Smooth muscle cell (in vitro differentiated cells): ENCODE measurements around the gene KRT7. TPM values are rescaled to one million over a fixed set of nuclear protein-coding genes. Genes with fewer than 3 reads are reported as not detected.

Experiments used
- DNase-seq: peaks from one replicate; lab custom pipeline; 2025; ENCODE audit not compliant: unreplicated experiment; lab: John Stamatoyannopoulos, UW
- H2AFZ ChIP-seq: fragments of 200-600 bp; sonication (generic); 2 replicates; pipeline ENCODE4 v1.6.0; 2016; ENCODE audit warnings: antibody characterized with exemption, low read depth, mild to moderate bottlenecking
- H3F3A ChIP-seq: fragments of 200-600 bp; sonication (generic); 2 replicates; pipeline ENCODE4 v1.6.0; 2017; ENCODE audit warnings: antibody characterized with exemption, low read depth
- H3K27ac ChIP-seq: fragments of 200-600 bp; sonication (generic); 2 replicates; pipeline ENCODE4 v1.5.1; 2016; ENCODE audit warnings: low read depth, mild to moderate bottlenecking
- H3K27me3 ChIP-seq: fragments of 200-600 bp; sonication (generic); 2 replicates; pipeline ENCODE4 v1.6.1; 2016; ENCODE audit warnings: low read depth, mild to moderate bottlenecking
- H3K36me3 ChIP-seq: fragments of 200-600 bp; sonication (generic); 2 replicates; pipeline ENCODE4 v1.5.1; 2016; ENCODE audit warnings: low read depth
- H3K4me1 ChIP-seq: fragments of 200-600 bp; sonication (generic); 2 replicates; pipeline ENCODE4 v1.5.1; 2016; ENCODE audit warnings: low read depth
- H3K4me2 ChIP-seq: fragments of 200-600 bp; sonication (generic); 2 replicates; pipeline ENCODE4 v1.6.0; 2016; ENCODE audit warnings: mild to moderate bottlenecking
- H3K4me3 ChIP-seq: fragments of 200-600 bp; sonication (generic); 2 replicates; pipeline ENCODE4 v1.5.1; 2016; ENCODE audit warnings: mild to moderate bottlenecking
- H3K79me2 ChIP-seq: fragments of 200-600 bp; sonication (generic); 2 replicates; pipeline ENCODE4 v1.6.0; 2016; ENCODE audit warnings: low read depth, mild to moderate bottlenecking
- H3K9ac ChIP-seq: fragments of 200-600 bp; sonication (generic); 2 replicates; pipeline ENCODE4 v1.6.0; 2016; ENCODE audit warnings: low read depth
- H3K9me3 ChIP-seq: fragments of 200-600 bp; sonication (generic); replicated peaks from 2 replicates; pipeline ENCODE4 v1.5.1; 2016; ENCODE audit warnings: low read depth
- H4K20me1 ChIP-seq: fragments of 200-600 bp; sonication (generic); 2 replicates; pipeline ENCODE4 v1.6.0; 2016; ENCODE audit warnings: low read depth
- CTCF ChIP-seq: fragments of 200-600 bp; sonication (generic); IDR thresholded peaks from 2 replicates; pipeline ENCODE4 v1.5.1; 2017; ENCODE audit warnings: borderline replicate concordance, mild to moderate bottlenecking, antibody characterized with exemption; ENCODE audit not compliant: insufficient read depth, poor library complexity, severe bottlenecking
- WGBS: methylation state at CpG from one replicate; pipeline ENCODE4 v1.1.7; 2016; ENCODE audit warnings: low lambda C conversion rate; 5-methylcytosine and 5-hydroxymethylcytosine counted together
- polyA plus RNA-seq: library from polyadenylated mRNA; unstranded; fragments of >200 nt; fragmentation: Nextera tagmentation; extraction: Ambion mirVana; gene quantifications from 2 replicates; pipeline ENCODE4 v1.2.1, GENCODE V29; 2016
- total RNA-seq: library from RNA; depleted of rRNA; stranded (reverse); fragments of >200 nt; gene quantifications from 2 replicates; pipeline ENCODE4 v1.2.3, GENCODE V29; 2014

The KRT7 gene
- total and polyA plus RNA-seq, 2 experiments from 2014 or later = 190 to 214 TPM

GRCh38 chr12:52224151-52224550 is 8.9 kb upstream of the KRT7 start:
- H3K27me3 ChIP-seq = peaks cover 18% of the 10 kb centered on the region
- no peak overlapping the region for H3K9ac ChIP-seq

GRCh38 chr12:52225752-52226151 is 7.3 kb upstream of the KRT7 start:
- Histone ChIP-seq H4K20me1 (no peaks in the 10 kb centered on the region), H2AFZ (no peak overlapping the region), H3K4me1 (peaks cover 4% of the 10 kb centered on the region), H3K9me3 (no peaks in the 10 kb centered on the region), H3K36me3 (no peaks in the 10 kb centered on the region), H3K79me2 (no peaks in the 10 kb centered on the region), H3F3A (no peaks in the 10 kb centered on the region), H3K4me3 (no peak overlapping the region), H3K27ac (no peak overlapping the region), H3K27me3 (peaks cover 5% of the 10 kb centered on the region), H3K4me2 (no peak overlapping the region), H3K9ac (no peak overlapping the region)
- no peak for DNase-seq
- no peak for TF ChIP-seq CTCF
- WGBS = 92% methylated on average over 4 of the region's 4 CpGs

More at GRCh38 chr12:52224151-52224550, 8.9 kb upstream of the KRT7 start:
- 65% methylated on average over 3 of the region's 3 CpGs for WGBS
- no peaks in the 10 kb centered on the region for H4K20me1 ChIP-seq
- DNase-seq = no peak
- no peaks in the 10 kb centered on the region for H3K4me1 ChIP-seq
- H3K27ac ChIP-seq = no peak overlapping the region
- H2AFZ ChIP-seq = no peak overlapping the region
- no peaks in the 10 kb centered on the region for H3K36me3 ChIP-seq
- TF ChIP-seq CTCF = no peak
- no peak overlapping the region for H3K4me3 ChIP-seq
- no peaks in the 10 kb centered on the region for H3K79me2 ChIP-seq
- H3F3A ChIP-seq = no peaks in the 10 kb centered on the region
- H3K4me2 ChIP-seq = no peak overlapping the region
- no peaks in the 10 kb centered on the region for H3K9me3 ChIP-seq

- no peak for TF ChIP-seq CTCF
- no peak overlapping the region for H3K9ac ChIP-seq
- peaks cover 8% of the 10 kb centered on the region for H3K27me3 ChIP-seq
- no peak overlapping the region for H3K27ac ChIP-seq
- no peaks in the 10 kb centered on the region for H3K36me3 ChIP-seq
- H3K9me3 ChIP-seq = no peaks in the 10 kb centered on the region
- WGBS = 90% methylated on average over 4 of the region's 4 CpGs
- no peak overlapping the region for H3K4me2 ChIP-seq
- no peak overlapping the region for H3K4me3 ChIP-seq
- H3F3A ChIP-seq = no peaks in the 10 kb centered on the region
- DNase-seq = no peak
- no peaks in the 10 kb centered on the region for H3K79me2 ChIP-seq
- H4K20me1 ChIP-seq = no peaks in the 10 kb centered on the region
- H2AFZ ChIP-seq = no peak overlapping the region
- peaks cover 10% of the 10 kb centered on the region for H3K4me1 ChIP-seq
Observed at GRCh38 chr12:52226446-52226845, 6.6 kb upstream of the KRT7 start.

GRCh38 chr12:52227606-52228166 is 5.4 kb upstream of the KRT7 start:
- H3K27me3 ChIP-seq = peaks cover 20% of the 10 kb centered on the region
- no peak overlapping the region for H3K27ac ChIP-seq
- H3K4me2 ChIP-seq = no peak overlapping the region
- H3K36me3 ChIP-seq = no peaks in the 10 kb centered on the region
- H3K9me3 ChIP-seq = no peaks in the 10 kb centered on the region
- no peaks in the 10 kb centered on the region for H3F3A ChIP-seq
- no peak for TF ChIP-seq CTCF
- no peak overlapping the region for H3K9ac ChIP-seq
- no peaks in the 10 kb centered on the region for H3K79me2 ChIP-seq
- H2AFZ ChIP-seq = no peak overlapping the region
- H3K4me1 ChIP-seq = peaks cover 14% of the 10 kb centered on the region
- 71% methylated on average over 5 of the region's 5 CpGs for WGBS
- no peaks in the 10 kb centered on the region for H4K20me1 ChIP-seq
- no peak for DNase-seq
- H3K4me3 ChIP-seq = no peak overlapping the region
